ENCODE measurements around the gene MORC2. TPM values are rescaled to one million over a fixed set of nuclear protein-coding genes. Genes with fewer than 3 reads are reported as not detected.

MORC2 gene
- total RNA-seq, 2 experiments from 2014 or later, result 22.9 to 35.6 TPM

- intact Hi-C loops (cut with micrococcal nuclease; ENCODE audit: unreplicated experiment), result no loop called here
- H3K9me2 ChIP-seq (ENCODE audit: insufficient read depth, low read length), result no peaks in the 10 kb centered on the region
- no peaks in the 10 kb centered on the region for H4K20me1 ChIP-seq (ENCODE audit: insufficient read depth, low read length)
- H3K27ac ChIP-seq (ENCODE audit: low read depth, low read length, poor library complexity, severe bottlenecking), result no peak overlapping the region
- DNase-seq (ENCODE audit: low spot score), result no peak
- H3K36me3 ChIP-seq (ENCODE audit: insufficient read depth, low read length), result no peaks in the 10 kb centered on the region
- BruUV-seq (replicated peaks), result no TSS peak
- POLR2A ChIA-PET, result no interaction called here
- H3K4me3 ChIP-seq (ENCODE audit: low read depth, low read length, poor library complexity, severe bottlenecking), result no peak overlapping the region
- no peaks in the 10 kb centered on the region for H3K9me3 ChIP-seq (ENCODE audit: low read length)
- no peak for TF ChIP-seq CTCF (conservative IDR thresholded peaks at IDR 0.05; ENCODE audit: low read length)
- TF ChIP-seq EZH2phosphoT487 (IDR thresholded peaks at IDR 0.05; ENCODE audit: borderline replicate concordance, low read depth, low read length), result no peak
- H2AFZ ChIP-seq (ENCODE audit: low read length), result no peak overlapping the region
- no peaks in the 10 kb centered on the region for H3K4me1 ChIP-seq (ENCODE audit: insufficient read depth, low read length, poor library complexity, severe bottlenecking)
- no peak overlapping the region for H3K4me2 ChIP-seq (ENCODE audit: low read length)
- CTCF ChIA-PET (ENCODE audit: unreplicated experiment), result interaction anchor here (1.0 kb wide), 1 partner anchor 11 kb away, joined by 3 read pairs; no protein-coding TSS in a partner anchor
- no peaks in the 10 kb centered on the region for H3K79me2 ChIP-seq (ENCODE audit: insufficient read depth, low read depth, low read length)
Observed at GRCh38 chr22:30889996-30890480, 78.5 kb downstream of the MORC2 start.

- Histone ChIP-seq H4K20me1 (ENCODE audit: insufficient read depth, low read length) (no peaks in the 10 kb centered on the region), H3K36me3 (ENCODE audit: insufficient read depth, low read length) (no peaks in the 10 kb centered on the region), H3K27ac (ENCODE audit: low read depth, low read length, poor library complexity, severe bottlenecking) (no peak overlapping the region), H3K9me2 (ENCODE audit: insufficient read depth, low read length) (no peaks in the 10 kb centered on the region), H2AFZ (ENCODE audit: low read length) (no peak overlapping the region), H3K9me3 (ENCODE audit: low read length) (no peaks in the 10 kb centered on the region), H3K79me2 (ENCODE audit: insufficient read depth, low read depth, low read length) (no peaks in the 10 kb centered on the region), H3K4me1 (ENCODE audit: insufficient read depth, low read length, poor library complexity, severe bottlenecking) (no peaks in the 10 kb centered on the region), H3K4me3 (ENCODE audit: low read depth, low read length, poor library complexity, severe bottlenecking) (no peak overlapping the region), H3K4me2 (ENCODE audit: low read length) (no peak overlapping the region)
- DNase-seq (ENCODE audit: low spot score), result no peak
- intact Hi-C loops (cut with micrococcal nuclease; ENCODE audit: unreplicated experiment), result no loop called here
- BruUV-seq (replicated peaks), result no TSS peak
- ChIA-PET POLR2A (no interaction called here), CTCF (ENCODE audit: unreplicated experiment) (interaction anchor here (0.6 kb wide), 1 partner anchor 29 kb away, joined by 3 read pairs; no protein-coding TSS in a partner anchor)
- TF ChIP-seq CTCF (conservative IDR thresholded peaks at IDR 0.05; ENCODE audit: low read length) (no peak), EZH2phosphoT487 (IDR thresholded peaks at IDR 0.05; ENCODE audit: borderline replicate concordance, low read depth, low read length) (no peak)
Observed at GRCh38 chr22:30889268-30889995, 79.1 kb downstream of the MORC2 start.

- no peaks in the 10 kb centered on the region for H3K9me3 ChIP-seq (ENCODE audit: low read length)
- H3K79me2 ChIP-seq (ENCODE audit: insufficient read depth, low read depth, low read length), result no peaks in the 10 kb centered on the region
- intact Hi-C loops (cut with micrococcal nuclease; ENCODE audit: unreplicated experiment), result no loop called here
- H3K36me3 ChIP-seq (ENCODE audit: insufficient read depth, low read length), result no peaks in the 10 kb centered on the region
- H2AFZ ChIP-seq (ENCODE audit: low read length), result no peak overlapping the region
- no peak overlapping the region for H3K27ac ChIP-seq (ENCODE audit: low read depth, low read length, poor library complexity, severe bottlenecking)
- H3K4me2 ChIP-seq (ENCODE audit: low read length), result no peak overlapping the region
- H3K4me3 ChIP-seq (ENCODE audit: low read depth, low read length, poor library complexity, severe bottlenecking), result no peak overlapping the region
- TSS peak; percentile 39 for BruUV-seq (replicated peaks)
- ChIA-PET CTCF (ENCODE audit: unreplicated experiment) (no interaction called here), POLR2A (no interaction called here)
- no peaks in the 10 kb centered on the region for H3K9me2 ChIP-seq (ENCODE audit: insufficient read depth, low read length)
- DNase-seq (ENCODE audit: low spot score), result no peak
- H4K20me1 ChIP-seq (ENCODE audit: insufficient read depth, low read length), result no peaks in the 10 kb centered on the region
- TF ChIP-seq CTCF (conservative IDR thresholded peaks at IDR 0.05; ENCODE audit: low read length) (no peak), EZH2phosphoT487 (IDR thresholded peaks at IDR 0.05; ENCODE audit: borderline replicate concordance, low read depth, low read length) (no peak)
- no peaks in the 10 kb centered on the region for H3K4me1 ChIP-seq (ENCODE audit: insufficient read depth, low read length, poor library complexity, severe bottlenecking)
Observed at GRCh38 chr22:30887861-30888260, 80.7 kb downstream of the MORC2 start.
